D721Med (cell line): ENCODE results near the gene RIBC2.

Source experiments
- DNase-seq: peaks from one replicate; pipeline ENCODE4 v3.0.0; 2011; ENCODE audit warnings: low spot score; ENCODE audit not compliant: insufficient read length
- FAIRE-seq: peaks from 2 replicates; lab custom pipeline; 2011; peaks lifted over from hg19 to GRCh38; lab: Jason Lieb, UNC
- TF ChIP-seq, protein P1 (sequence below): IDR thresholded peaks from 2 replicates; pipeline ENCODE4 v1.5.1; 2012; ENCODE audit warnings: mild to moderate bottlenecking, control low read depth; ENCODE audit not compliant: insufficient read depth; ENCODE audit errors: missing control alignments

RIBC2 gene

DNA sequence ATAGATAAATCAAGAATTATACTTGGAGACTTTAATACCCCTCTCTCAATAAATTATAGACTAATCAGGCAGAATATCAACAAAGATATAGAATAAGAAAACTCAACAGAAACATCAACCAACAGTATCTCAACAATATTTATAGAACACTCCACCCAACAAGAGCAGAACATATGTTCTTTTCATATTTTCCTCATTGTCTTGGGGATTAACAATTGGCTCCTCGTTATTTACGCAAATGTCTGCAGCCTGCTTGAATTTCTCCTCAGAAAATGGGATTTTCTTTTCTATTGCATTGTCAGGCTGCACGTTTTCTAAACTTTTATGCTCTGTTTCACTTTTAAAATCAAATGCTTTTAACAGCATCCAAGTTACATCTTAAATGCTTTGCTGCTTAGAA lies 52.1 kb downstream of the RIBC2 start:
- no peak for FAIRE-seq
- no peak for DNase-seq
- TF ChIP-seq, protein P1, sequence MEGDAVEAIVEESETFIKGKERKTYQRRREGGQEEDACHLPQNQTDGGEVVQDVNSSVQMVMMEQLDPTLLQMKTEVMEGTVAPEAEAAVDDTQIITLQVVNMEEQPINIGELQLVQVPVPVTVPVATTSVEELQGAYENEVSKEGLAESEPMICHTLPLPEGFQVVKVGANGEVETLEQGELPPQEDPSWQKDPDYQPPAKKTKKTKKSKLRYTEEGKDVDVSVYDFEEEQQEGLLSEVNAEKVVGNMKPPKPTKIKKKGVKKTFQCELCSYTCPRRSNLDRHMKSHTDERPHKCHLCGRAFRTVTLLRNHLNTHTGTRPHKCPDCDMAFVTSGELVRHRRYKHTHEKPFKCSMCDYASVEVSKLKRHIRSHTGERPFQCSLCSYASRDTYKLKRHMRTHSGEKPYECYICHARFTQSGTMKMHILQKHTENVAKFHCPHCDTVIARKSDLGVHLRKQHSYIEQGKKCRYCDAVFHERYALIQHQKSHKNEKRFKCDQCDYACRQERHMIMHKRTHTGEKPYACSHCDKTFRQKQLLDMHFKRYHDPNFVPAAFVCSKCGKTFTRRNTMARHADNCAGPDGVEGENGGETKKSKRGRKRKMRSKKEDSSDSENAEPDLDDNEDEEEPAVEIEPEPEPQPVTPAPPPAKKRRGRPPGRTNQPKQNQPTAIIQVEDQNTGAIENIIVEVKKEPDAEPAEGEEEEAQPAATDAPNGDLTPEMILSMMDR: no peak

DNA sequence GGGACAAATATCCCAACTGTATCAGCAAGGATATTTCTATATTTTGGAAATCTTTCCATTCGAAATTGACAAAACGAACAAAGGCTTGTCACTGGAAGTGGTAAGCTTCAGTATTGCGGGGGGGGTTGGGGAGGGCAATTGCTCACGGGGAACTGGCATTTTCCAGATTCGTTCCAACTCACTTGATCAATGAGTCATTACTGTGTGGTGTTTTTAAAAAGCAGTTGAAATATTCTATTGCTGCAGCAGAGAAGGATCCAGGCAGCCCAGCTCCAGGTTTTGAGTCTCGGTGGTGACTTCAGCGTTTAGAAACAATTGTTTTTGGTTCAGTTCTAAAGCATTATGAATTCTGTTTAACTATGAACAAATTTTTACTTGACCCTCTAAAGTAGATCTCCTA lies 55.4 kb downstream of the RIBC2 start:
- no peak for FAIRE-seq
- DNase-seq: no peak
- TF ChIP-seq, protein P1: no peak

DNA sequence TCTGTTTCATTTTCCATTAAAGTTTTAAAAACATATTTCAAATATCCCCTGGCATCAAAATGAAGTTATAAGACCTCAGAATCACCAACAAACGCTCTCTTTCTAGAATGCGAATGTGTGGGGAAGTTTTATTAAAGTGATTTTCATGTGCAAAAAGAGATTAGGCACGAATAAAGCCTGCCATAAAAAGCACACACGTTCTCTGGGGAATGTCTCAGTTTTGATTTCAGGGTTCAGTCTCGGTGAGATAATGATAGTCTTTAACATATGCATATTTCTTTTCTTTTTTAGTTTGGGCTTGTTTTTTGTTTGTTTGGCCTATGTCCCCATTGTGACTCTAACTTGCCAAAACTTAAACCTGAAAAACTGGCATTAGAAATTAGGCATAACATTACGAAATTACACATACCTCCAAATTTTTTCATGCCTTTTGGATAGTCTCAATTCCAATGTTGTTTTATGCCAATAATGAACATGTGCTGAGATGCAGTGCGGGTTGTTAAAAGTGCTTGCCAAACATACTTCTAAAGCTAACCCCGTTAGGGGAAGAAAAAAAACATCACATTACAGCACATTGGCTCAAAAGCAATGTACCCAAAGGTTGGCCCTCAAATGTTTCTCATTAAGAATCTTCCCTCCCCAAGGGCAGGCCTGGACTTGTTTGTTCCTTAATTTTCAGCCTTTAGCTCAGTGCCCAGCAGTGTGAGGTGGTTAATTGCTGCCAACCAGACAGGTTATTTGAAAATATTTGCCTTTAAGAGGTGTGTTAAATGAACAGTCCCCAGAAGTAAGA lies 56.0 kb downstream of the RIBC2 start:
- DNase-seq: no peak
- FAIRE-seq: no peak
- TF ChIP-seq, protein P1: no peak

DNA sequence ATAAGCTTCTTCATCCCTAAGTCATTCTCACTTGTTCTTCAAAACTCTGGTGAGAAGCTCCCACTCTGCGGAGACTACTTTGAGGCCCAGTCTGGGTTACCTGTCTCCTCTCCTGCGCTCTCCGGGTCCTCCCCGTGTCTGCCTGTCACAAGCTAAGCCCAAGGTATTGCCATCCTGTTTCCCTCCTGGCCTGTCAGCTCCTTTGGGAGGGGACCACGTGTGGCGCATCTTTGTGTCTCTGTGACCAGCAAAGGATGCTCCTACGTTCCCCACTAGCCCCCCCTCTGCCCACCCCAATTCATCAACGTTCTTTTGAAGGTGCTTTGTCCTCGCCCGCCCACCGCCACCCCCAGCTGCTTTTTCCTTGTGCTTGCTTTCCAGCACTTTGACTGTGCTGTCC lies 57.4 kb downstream of the RIBC2 start:
- DNase-seq: no peak
- no peak for FAIRE-seq
- TF ChIP-seq, protein P1: no peak

DNA sequence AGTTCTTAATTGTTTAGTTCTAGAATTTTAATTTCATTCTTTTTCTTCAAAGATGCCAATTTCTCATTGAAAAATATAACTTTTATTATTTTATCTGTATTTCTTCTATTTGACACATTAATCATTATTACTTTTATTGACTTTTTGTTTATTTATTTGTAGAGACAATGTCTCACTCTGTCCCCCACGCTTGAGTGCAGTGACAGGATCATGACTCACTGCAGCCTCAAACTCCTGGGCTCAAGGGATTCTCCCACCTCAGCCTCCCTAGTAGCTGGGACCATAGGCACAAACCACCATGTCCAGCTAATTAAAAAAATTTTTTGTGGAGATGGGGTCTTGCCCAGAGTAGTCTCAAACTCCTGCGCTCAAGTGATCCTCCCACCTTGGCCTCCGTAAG lies 58.9 kb downstream of the RIBC2 start:
- DNase-seq (no peak), FAIRE-seq (no peak)
- TF ChIP-seq, protein P1: no peak

DNA sequence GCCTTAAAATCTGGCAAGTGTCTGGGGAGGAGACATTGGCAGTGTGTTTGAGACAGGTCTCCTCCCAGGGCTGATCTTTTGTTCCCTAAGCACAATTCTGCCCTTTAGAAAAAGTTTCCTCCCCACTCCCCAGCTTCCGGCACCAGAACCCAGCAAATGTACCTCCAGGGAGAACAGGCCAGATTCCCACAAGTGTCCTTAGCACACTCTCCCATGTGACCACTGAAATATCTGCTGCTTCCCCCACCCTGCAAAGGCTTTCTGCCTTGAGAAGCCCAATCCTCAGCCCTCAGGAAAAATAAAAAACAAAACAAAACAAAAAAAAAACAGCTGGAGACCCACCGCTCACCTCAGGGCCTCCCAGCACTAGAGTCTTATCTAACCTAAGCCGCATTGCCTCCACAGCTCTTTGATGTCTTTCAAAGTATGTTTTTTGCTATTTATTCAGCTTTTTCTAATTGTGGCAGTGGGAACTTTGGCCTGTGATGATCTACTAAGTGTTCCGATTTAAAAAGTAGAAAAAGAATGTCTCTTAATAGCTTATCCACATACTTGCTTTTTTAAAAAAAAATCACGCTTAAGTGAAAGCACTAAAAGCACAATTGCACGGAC lies 60.2 kb downstream of the RIBC2 start:
- FAIRE-seq (no peak), DNase-seq (no peak)
- TF ChIP-seq, protein P1: no peak
